ENCODE results near the gene LMLN.

- TF ChIP-seq EZH2 (IDR thresholded peaks at IDR 0.05; ENCODE audit: insufficient read depth, poor library complexity, severe bottlenecking), result no peak
- TF ChIP-seq EZH2phosphoT487 (IDR thresholded peaks at IDR 0.05; ENCODE audit: insufficient read depth, low read depth), result no peak
Observed at GRCh38 chr3:197952440-197952839, 7.6 kb upstream of the LMLN start.
